MM.1S (cell line): ENCODE measurements around the gene SNAI3.

Experiments used
- DNase-seq: peaks from one replicate; pipeline ENCODE4 v3.0.0-alpha.2; 2015
- H2AFZ ChIP-seq: fragments of 300-600 bp; sonication (generic); 2 replicates; pipeline ENCODE4 v1.6.0; 2016; ENCODE audit warnings: antibody characterized with exemption, low read length
- H3F3A ChIP-seq: fragments of 300-600 bp; sonication (generic); 2 replicates; pipeline ENCODE4 v1.6.1; 2016; ENCODE audit warnings: mild to moderate bottlenecking, antibody characterized with exemption, low read length, moderate library complexity, mixed read lengths; ENCODE audit not compliant: insufficient read depth
- H3K27ac ChIP-seq: fragments of 300-600 bp; sonication (generic); 2 replicates; pipeline ENCODE4 v1.5.1; 2016; ENCODE audit warnings: mild to moderate bottlenecking, low read length
- H3K27me3 ChIP-seq: fragments of 300-600 bp; sonication (generic); replicated peaks from 2 replicates; pipeline ENCODE4 v1.6.0; 2016; ENCODE audit warnings: low read length; ENCODE audit not compliant: insufficient read depth
- H3K36me3 ChIP-seq: fragments of 300-600 bp; sonication (generic); replicated peaks from 2 replicates; pipeline ENCODE4 v1.6.1; 2016; ENCODE audit warnings: mild to moderate bottlenecking, low read length, mixed read lengths; ENCODE audit not compliant: insufficient read depth
- H3K4me1 ChIP-seq: fragments of 300-600 bp; sonication (generic); 2 replicates; pipeline ENCODE4 v1.6.1; 2016; ENCODE audit warnings: low read length, mixed read lengths
- H3K4me2 ChIP-seq: fragments of 300-600 bp; sonication (generic); 2 replicates; pipeline ENCODE4 v1.6.0; 2016; ENCODE audit warnings: low read depth, low read length
- H3K4me3 ChIP-seq: fragments of 300-600 bp; sonication (generic); 2 replicates; pipeline ENCODE4 v1.5.1; 2016; ENCODE audit warnings: low read length, mixed read lengths
- H3K79me2 ChIP-seq: fragments of 300-600 bp; sonication (generic); 2 replicates; pipeline ENCODE4 v1.6.1; 2016; ENCODE audit warnings: mixed run types, low read length, mixed read lengths
- H3K9ac ChIP-seq: fragments of 300-600 bp; sonication (generic); 2 replicates; pipeline ENCODE4 v1.6.1; 2016; ENCODE audit warnings: low read length, mixed read lengths
- H3K9me2 ChIP-seq: fragments of 300-600 bp; sonication (generic); replicated peaks from 2 replicates; pipeline ENCODE4 v1.6.1; 2016; ENCODE audit warnings: mild to moderate bottlenecking, low read length, mixed read lengths; ENCODE audit not compliant: insufficient read depth
- H3K9me3 ChIP-seq: fragments of 300-600 bp; sonication (generic); replicated peaks from 2 replicates; pipeline ENCODE4 v1.6.1; 2016; ENCODE audit warnings: mild to moderate bottlenecking, low read length, mixed read lengths; ENCODE audit not compliant: insufficient read depth
- H4K20me1 ChIP-seq: fragments of 300-600 bp; sonication (generic); 2 replicates; pipeline ENCODE4 v1.6.1; 2016; ENCODE audit warnings: mild to moderate bottlenecking, low read length, moderate library complexity, mixed read lengths; ENCODE audit not compliant: insufficient read depth
- EZH2 ChIP-seq: fragments of 300-600 bp; sonication (generic); optimal IDR thresholded peaks from 2 replicates; pipeline ENCODE3; 2017; ENCODE audit warnings: low read depth, mild to moderate bottlenecking, antibody characterized with exemption, low read length, mixed read lengths
- EZH2phosphoT487 ChIP-seq: fragments of 300-600 bp; sonication (generic); IDR thresholded peaks from 2 replicates; pipeline ENCODE4 v1.6.1; 2018; ENCODE audit warnings: antibody characterized with exemption, low read length
- TF ChIP-seq, protein P1 (sequence below): fragments of 300-600 bp; sonication (generic); IDR thresholded peaks from 2 replicates; pipeline ENCODE4 v1.5.1; 2016; ENCODE audit warnings: antibody characterized with exemption, low read length, mixed read lengths

Gene SNAI3

DNA sequence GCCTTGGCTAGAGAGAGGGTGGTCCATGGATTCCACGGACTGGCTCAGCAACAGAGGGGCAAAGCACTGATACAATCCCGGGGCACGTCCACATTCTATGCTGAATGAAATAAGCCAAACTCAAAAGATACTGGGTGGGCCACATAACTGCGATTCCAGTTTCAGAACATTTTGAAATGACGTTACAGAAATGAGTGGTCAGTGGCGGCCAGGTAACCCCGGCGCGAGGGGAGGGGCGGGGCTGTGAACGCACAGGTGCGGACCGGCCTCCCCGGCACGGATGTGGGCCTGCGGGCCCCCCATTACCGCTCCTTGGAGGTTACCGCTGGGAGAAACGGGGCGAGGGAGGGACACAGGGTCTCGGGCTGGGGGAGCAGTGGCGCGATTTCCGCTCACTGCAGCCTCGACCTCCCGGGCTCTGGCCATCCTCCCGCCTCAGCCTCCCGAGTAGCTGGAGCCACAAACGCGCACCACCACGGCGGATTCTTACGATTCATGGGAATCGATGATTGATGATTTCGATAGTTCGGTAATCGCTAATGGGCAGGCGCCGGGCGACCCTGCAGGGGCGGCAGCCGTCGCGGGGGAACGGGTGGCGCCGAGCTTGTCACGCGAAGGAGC, 24.0 kb downstream of the SNAI3 start:
- H3K79me2 ChIP-seq, result peaks cover 13% of the 10 kb centered on the region
- peak overlapping the region; percentile 67; the same call in 1 of the 2 replicates for H2AFZ ChIP-seq
- H4K20me1 ChIP-seq, result no peaks in the 10 kb centered on the region
- no peaks in the 10 kb centered on the region for H3K36me3 ChIP-seq
- H3K27ac ChIP-seq, result peak overlapping the region; percentile 25; the same call in 1 of the 2 replicates
- H3K4me1 ChIP-seq, result no peaks in the 10 kb centered on the region
- no peaks in the 10 kb centered on the region for H3K9me3 ChIP-seq
- TF ChIP-seq EZH2phosphoT487, result no peak
- no peak for TF ChIP-seq EZH2
- TF ChIP-seq, protein P1, sequence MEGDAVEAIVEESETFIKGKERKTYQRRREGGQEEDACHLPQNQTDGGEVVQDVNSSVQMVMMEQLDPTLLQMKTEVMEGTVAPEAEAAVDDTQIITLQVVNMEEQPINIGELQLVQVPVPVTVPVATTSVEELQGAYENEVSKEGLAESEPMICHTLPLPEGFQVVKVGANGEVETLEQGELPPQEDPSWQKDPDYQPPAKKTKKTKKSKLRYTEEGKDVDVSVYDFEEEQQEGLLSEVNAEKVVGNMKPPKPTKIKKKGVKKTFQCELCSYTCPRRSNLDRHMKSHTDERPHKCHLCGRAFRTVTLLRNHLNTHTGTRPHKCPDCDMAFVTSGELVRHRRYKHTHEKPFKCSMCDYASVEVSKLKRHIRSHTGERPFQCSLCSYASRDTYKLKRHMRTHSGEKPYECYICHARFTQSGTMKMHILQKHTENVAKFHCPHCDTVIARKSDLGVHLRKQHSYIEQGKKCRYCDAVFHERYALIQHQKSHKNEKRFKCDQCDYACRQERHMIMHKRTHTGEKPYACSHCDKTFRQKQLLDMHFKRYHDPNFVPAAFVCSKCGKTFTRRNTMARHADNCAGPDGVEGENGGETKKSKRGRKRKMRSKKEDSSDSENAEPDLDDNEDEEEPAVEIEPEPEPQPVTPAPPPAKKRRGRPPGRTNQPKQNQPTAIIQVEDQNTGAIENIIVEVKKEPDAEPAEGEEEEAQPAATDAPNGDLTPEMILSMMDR, result no peak
- H3K9ac ChIP-seq, result peak overlapping the region; percentile 78
- no peaks in the 10 kb centered on the region for H3K9me2 ChIP-seq
- DNase-seq, result no peak
- peak overlapping the region; percentile 63 for H3K4me2 ChIP-seq
- no peaks in the 10 kb centered on the region for H3F3A ChIP-seq
- H3K4me3 ChIP-seq, result peak overlapping the region; percentile 75
- no peaks in the 10 kb centered on the region for H3K27me3 ChIP-seq

- no peak for DNase-seq
- H3K36me3 ChIP-seq, result no peaks in the 10 kb centered on the region
- no peak overlapping the region for H3K27ac ChIP-seq
- H3K9me2 ChIP-seq, result no peaks in the 10 kb centered on the region
- TF ChIP-seq EZH2, result no peak
- no peak for TF ChIP-seq EZH2phosphoT487
- TF ChIP-seq, protein P1, result no peak
- no peak overlapping the region for H2AFZ ChIP-seq
- H3K9ac ChIP-seq, result no peak overlapping the region
- H3K4me3 ChIP-seq, result no peak overlapping the region
- H3K4me2 ChIP-seq, result no peak overlapping the region
- no peaks in the 10 kb centered on the region for H3K4me1 ChIP-seq
- H4K20me1 ChIP-seq, result no peaks in the 10 kb centered on the region
- H3K27me3 ChIP-seq, result no peaks in the 10 kb centered on the region
- H3K79me2 ChIP-seq, result peaks cover 13% of the 10 kb centered on the region
- H3K9me3 ChIP-seq, result no peaks in the 10 kb centered on the region
- no peaks in the 10 kb centered on the region for H3F3A ChIP-seq
These were observed 24.8 kb downstream of the SNAI3 start for GRCh38 chr16:88661468-88661867.

DNA sequence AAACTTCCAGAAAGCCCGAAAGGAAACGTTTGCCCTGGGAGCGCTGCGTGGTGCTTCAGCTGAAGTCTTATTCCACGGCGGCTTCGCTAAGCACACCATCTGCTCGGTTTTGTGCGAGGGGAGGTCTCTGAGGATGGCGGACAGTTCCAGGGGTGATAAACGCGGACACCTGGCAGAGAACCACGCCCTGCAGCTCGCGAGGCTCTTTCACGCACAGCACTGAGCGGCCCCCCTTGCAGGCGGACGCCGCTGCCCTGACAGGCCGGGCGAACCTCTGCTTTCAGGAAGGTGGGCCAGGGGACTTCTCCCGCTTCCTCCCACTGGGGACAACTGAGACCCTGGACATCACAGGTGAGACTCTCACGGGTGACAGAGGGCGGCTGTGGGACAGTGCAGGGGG, 27.1 kb downstream of the SNAI3 start:
- Histone ChIP-seq H3K4me1 (no peaks in the 10 kb centered on the region), H3K9ac (no peak overlapping the region), H3F3A (no peaks in the 10 kb centered on the region), H3K27ac (no peak overlapping the region), H2AFZ (no peak overlapping the region), H3K27me3 (no peaks in the 10 kb centered on the region), H3K9me2 (no peaks in the 10 kb centered on the region), H3K36me3 (no peaks in the 10 kb centered on the region), H3K9me3 (no peaks in the 10 kb centered on the region), H3K79me2 (peaks cover 13% of the 10 kb centered on the region), H4K20me1 (no peaks in the 10 kb centered on the region), H3K4me2 (no peak overlapping the region), H3K4me3 (no peak overlapping the region)
- TF ChIP-seq EZH2phosphoT487 (no peak), EZH2 (no peak)
- TF ChIP-seq, protein P1, result no peak
- DNase-seq, result no peak
